Naive thymus-derived CD8-positive, alpha-beta T cell (primary cell): Measurements from ENCODE around the gene CASP7. TPM values are rescaled to one million over a fixed set of nuclear protein-coding genes. Genes with fewer than 3 reads are reported as not detected.

Experiments used
- ATAC-seq, 2 donors: fragments of 150-1000 bp; cut with Tn5 transposase in 1 of 2; sonication (Bioruptor Pico), chemical (Tn5 transposase) in 1 of 2; 1 replicate in 1 of 2; 2 replicates in 1 of 2; pipeline ENCODE4 v1.10.0; 2021; ENCODE audit warnings: mild to moderate bottlenecking in 2 of 2, moderate library complexity in 2 of 2
- POLR2A ChIA-PET: fragments of 350-600 bp; sonication (Branson Sonifier 250); formaldehyde crosslinking; loops from one replicate; lab custom pipeline; 2021; ENCODE audit warnings: antibody characterized with exemption; lab: Charles Lee
- DNase-seq, 10 donors: peaks; one replicate each; pipeline versions ENCODE4 v3.0.0 to v3.0.0-alpha.2; 2020 to 2022
- H3K27ac Mint-ChIP-seq, 10 donors: one replicate each; pipeline ENCODE4 v1.8.0; 2020 to 2022; ENCODE audit warnings: mild to moderate bottlenecking in 10 of 10, mixed read lengths in 10 of 10, moderate library complexity in 4 of 10, inconsistent platforms in 1 of 10
- H3K27me3 Mint-ChIP-seq, 5 donors: one replicate each; pipeline ENCODE4 v1.8.0; 2021 to 2022; ENCODE audit warnings: mixed read lengths in 5 of 5
- H3K36me3 Mint-ChIP-seq, 3 donors: one replicate each; pipeline ENCODE4 v1.8.0; 2020 to 2022; ENCODE audit warnings: mixed read lengths in 3 of 3, mild to moderate bottlenecking in 2 of 3, inconsistent platforms in 1 of 3
- H3K4me1 Mint-ChIP-seq, 4 donors: one replicate each; pipeline ENCODE4 v1.8.0; 2021 to 2022; ENCODE audit warnings: mixed read lengths in 4 of 4
- H3K4me3 Mint-ChIP-seq, 10 donors: one replicate each; pipeline ENCODE4 v1.8.0; 2020 to 2022; ENCODE audit warnings: mild to moderate bottlenecking in 10 of 10, mixed read lengths in 10 of 10, moderate library complexity in 6 of 10, inconsistent platforms in 1 of 10
- H3K9me3 Mint-ChIP-seq, 9 donors: one replicate each; pipeline ENCODE4 v1.8.0; 2020 to 2022; ENCODE audit warnings: mixed read lengths in 9 of 9, mild to moderate bottlenecking in 3 of 9, inconsistent platforms in 1 of 9, moderate library complexity in 1 of 9
- microRNA-seq: library from miRNA; unstranded; fragments of <30 nt; microRNA quantifications from one replicate; pipeline ENCODE4 v1.2.0, GENCODE V29; 2022; ENCODE audit warnings: borderline microRNAs expressed
- polyA plus RNA-seq, 3 donors: library from polyadenylated mRNA; unstranded; fragments of 300-500 nt; fragmentation: Illumina TruSeq; gene quantifications; one replicate each; pipeline ENCODE4 v1.2.3, GENCODE V29; 2021
- total RNA-seq, 8 experiments: library from RNA in 2 of 8; stranded (reverse) in 2 of 8; gene quantifications; one replicate each; pipeline ENCODE4 v1.2.3 and lab custom pipeline; 2021 to 2026

Gene CASP7
- total and polyA plus RNA-seq, 5 experiments from 2014 or later: 13.1 to 15.8 (median 15.0) TPM

DNA sequence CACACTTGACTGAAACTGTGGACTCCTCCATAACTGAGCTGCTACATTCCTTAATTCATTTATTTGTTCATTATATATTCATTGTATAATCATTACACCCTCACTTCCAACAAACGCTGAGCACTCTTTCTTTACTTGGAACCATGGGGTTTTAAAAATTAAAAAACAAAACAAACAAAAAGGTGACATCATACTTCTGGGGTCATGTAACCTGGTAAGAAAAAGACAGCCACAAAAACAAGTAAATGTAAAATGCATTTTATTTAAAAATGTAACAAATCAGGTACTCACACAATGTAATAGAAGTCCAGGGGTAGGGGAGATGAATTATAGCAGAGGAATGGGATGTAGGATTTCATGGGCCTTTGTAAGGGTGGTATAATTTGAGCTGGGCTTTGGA, 96.8 kb downstream of the CASP7 start:
- Mint-ChIP-seq H3K27me3 (peaks cover 2 to 19% (median 13%) of the 10 kb centered on the region in 5 donors), H3K4me1 (no peaks in the 10 kb centered on the region), H3K36me3 (no peaks in the 10 kb centered on the region), H3K4me3 (no peak overlapping the region), H3K27ac (no peak overlapping the region), H3K9me3 (no peaks in the 10 kb centered on the region)
- DNase-seq: no peak
- no peak for ATAC-seq
- POLR2A ChIA-PET: no interaction called here

Small RNA genes lying within 50 kb of the gene (microRNA-seq; reads per million reads assigned to microRNA genes)
- not detected for gene MIR4483

Other genes with a start within 250 kb of the CASP7 start
- not detected for gene HABP2, start 126.9 kb upstream of the CASP7 start, total RNA-seq
- not detected for gene HABP2, start 126.9 kb upstream of the CASP7 start, polyA plus RNA-seq
- gene NRAP, start 15.9 kb upstream of the CASP7 start, total RNA-seq: not detected
- gene NRAP, start 15.9 kb upstream of the CASP7 start, polyA plus RNA-seq: not detected
- gene PLEKHS1, start 71.8 kb downstream of the CASP7 start, total RNA-seq: not detected
- gene PLEKHS1, start 71.8 kb downstream of the CASP7 start, polyA plus RNA-seq: not detected
- 1 to 10 TPM; 4.3 to 4.5 TPM for gene DCLRE1A, start 174.2 kb downstream of the CASP7 start, total RNA-seq
- 1 to 10 TPM; 2.3 to 4.8 (median 3.8) TPM for gene DCLRE1A, start 174.2 kb downstream of the CASP7 start, polyA plus RNA-seq
- gene NHLRC2, start 174.7 kb downstream of the CASP7 start, total RNA-seq: 10 to 100 TPM; 22.7 to 25.4 TPM
- gene NHLRC2, start 174.7 kb downstream of the CASP7 start, polyA plus RNA-seq: 1 to 10 TPM; 3.4 to 7.8 (median 6.7) TPM